ENCODE measurements around the gene GPR180. TPM values are rescaled to one million over a fixed set of nuclear protein-coding genes. Genes with fewer than 3 reads are reported as not detected.

Gene GPR180
- total and polyA plus RNA-seq, 8 donors: 5.8 to 10.4 (median 7.7) TPM

- Histone ChIP-seq H3K4me3 (no peak overlapping the region), H3K9me3 (no peaks in the 10 kb centered on the region), H3K27me3 (no peaks in the 10 kb centered on the region), H3K27ac (no peak overlapping the region), H3K36me3 (peaks cover 0 to 70% of the 10 kb centered on the region in 2 donors), H3K4me1 (no peaks in the 10 kb centered on the region)
- intact Hi-C loops (cut with DNase I): no loop called here
- ATAC-seq (no peak), DNase-seq (no peak)
- TF ChIP-seq CTCF (IDR thresholded peaks at IDR 0.05): no peak
Measured at GRCh38 chr13:94583926-94584325, 17.7 kb upstream of the GPR180 start.

GRCh38 chr13:94585543-94586101, 16.0 kb upstream of the GPR180 start:
- Histone ChIP-seq H3K9me3 (no peaks in the 10 kb centered on the region), H3K4me3 (no peak overlapping the region), H3K27ac (no peak overlapping the region), H3K36me3 (peaks cover 0 to 66% of the 10 kb centered on the region in 2 donors), H3K27me3 (no peaks in the 10 kb centered on the region), H3K4me1 (no peaks in the 10 kb centered on the region)
- no peak for ATAC-seq
- no peak for TF ChIP-seq CTCF (IDR thresholded peaks at IDR 0.05)
- DNase-seq: no peak
- intact Hi-C loops (cut with DNase I): no loop called here

- Histone ChIP-seq H3K9me3 (no peaks in the 10 kb centered on the region), H3K4me1 (no peaks in the 10 kb centered on the region), H3K27me3 (no peaks in the 10 kb centered on the region), H3K4me3 (no peak overlapping the region), H3K36me3 (peaks cover 0 to 63% of the 10 kb centered on the region in 2 donors), H3K27ac (no peak overlapping the region)
- no peak for DNase-seq
- intact Hi-C loops (cut with DNase I): no loop called here
- no peak for ATAC-seq
- TF ChIP-seq CTCF (IDR thresholded peaks at IDR 0.05): no peak
Measured at GRCh38 chr13:94586371-94586770, 15.3 kb upstream of the GPR180 start.

GRCh38 chr13:94588541-94588940, 13.1 kb upstream of the GPR180 start:
- intact Hi-C loops (cut with DNase I): no loop called here
- peaks cover 0 to 58% of the 10 kb centered on the region in 2 donors for H3K36me3 ChIP-seq
- no peak for DNase-seq
- H3K4me1 ChIP-seq: peaks cover 0 to 4% of the 10 kb centered on the region in 2 donors
- no peak for TF ChIP-seq CTCF (IDR thresholded peaks at IDR 0.05)
- no peaks in the 10 kb centered on the region for H3K9me3 ChIP-seq
- H3K27me3 ChIP-seq: no peaks in the 10 kb centered on the region
- no peak overlapping the region for H3K4me3 ChIP-seq
- no peak for ATAC-seq
- no peak overlapping the region for H3K27ac ChIP-seq

GRCh38 chr13:94590744-94591143, 10.9 kb upstream of the GPR180 start:
- TF ChIP-seq CTCF (IDR thresholded peaks at IDR 0.05): no peak

More at GRCh38 chr13:94590744-94591143, 10.9 kb upstream of the GPR180 start:
- no peak for ATAC-seq
- Histone ChIP-seq H3K9me3 (no peaks in the 10 kb centered on the region), H3K4me3 (no peak overlapping the region), H3K36me3 (peaks cover 0 to 46% of the 10 kb centered on the region in 2 donors), H3K27ac (no peak overlapping the region), H3K4me1 (peaks cover 12 to 23% of the 10 kb centered on the region in 2 donors), H3K27me3 (no peaks in the 10 kb centered on the region)
- intact Hi-C loops (cut with DNase I): no loop called here
- no peak for DNase-seq
